IMR-90 (cell line): ENCODE data around the gene PCDHA1. TPM values are rescaled to one million over a fixed set of nuclear protein-coding genes. Genes with fewer than 3 reads are reported as not detected.

Experiments used
- ATAC-seq: fragments of 200-7000 bp; cut with Tn5 transposase; 2 replicates; pipeline ENCODE4 v1.9.1; 2020; ENCODE audit warnings: low read depth, mild to moderate bottlenecking, moderate library complexity
- BruUV-seq: library from RNA; stranded (reverse); fragments of 400-500 nt; replicated peaks from 2 replicates; lab custom pipeline; 2021; lab: Mats Ljungman, UMichigan
- CTCF ChIA-PET: fragments of 300-600 bp; formaldehyde crosslinking; extraction: SDS; loops from one replicate; lab custom pipeline; 2021; ENCODE audit warnings: antibody characterized with exemption; lab: Yijun Ruan, JAX
- POLR2A ChIA-PET: fragments of 300-600 bp; sonication (Branson Sonifier 250); formaldehyde crosslinking; loops from one replicate; lab custom pipeline; 2022; ENCODE audit warnings: antibody characterized with exemption; ENCODE audit not compliant: unreplicated experiment; lab: Charles Lee
- DNase-seq: peaks from one replicate; pipeline ENCODE4 v3.0.0; 2013
- H2AFZ ChIP-seq: replicated peaks from 2 replicates; pipeline ENCODE3; 2013; ENCODE audit warnings: low read length, mild to moderate bottlenecking; ENCODE audit not compliant: poor library complexity
- H2AK5ac ChIP-seq: 2 replicates; pipeline ENCODE4 v1.6.1; 2013; ENCODE audit warnings: low read depth, low read length, inconsistent platforms
- H2AK9ac ChIP-seq: replicated peaks from 2 replicates; pipeline ENCODE3; 2013; ENCODE audit warnings: mild to moderate bottlenecking, low read depth, low read length, moderate library complexity; ENCODE audit not compliant: poor library complexity
- H2BK120ac ChIP-seq: 2 replicates; pipeline ENCODE4 v1.6.1; 2013; ENCODE audit warnings: low read depth, low read length, inconsistent platforms
- H2BK15ac ChIP-seq: 3 replicates; pipeline ENCODE4 v1.6.1; 2013; ENCODE audit warnings: low read depth, low read length, inconsistent platforms
- H2BK20ac ChIP-seq: 2 replicates; pipeline ENCODE4 v1.6.1; 2013; ENCODE audit warnings: low read depth, mild to moderate bottlenecking, inconsistent platforms, low read length, moderate library complexity
- H2BK5ac ChIP-seq: 2 replicates; pipeline ENCODE4 v1.6.1; 2013; ENCODE audit warnings: mild to moderate bottlenecking, low read depth, low read length, inconsistent platforms; ENCODE audit not compliant: poor library complexity, severe bottlenecking
- H3K14ac ChIP-seq: replicated peaks from 2 replicates; pipeline ENCODE4 v1.6.1; 2013; ENCODE audit warnings: low read depth, low read length, inconsistent platforms
- H3K18ac ChIP-seq: 2 replicates; pipeline ENCODE4 v1.6.1; 2013; ENCODE audit warnings: low read depth, low read length, control low read depth
- H3K23ac ChIP-seq: 2 replicates; pipeline ENCODE4 v1.6.1; 2013; ENCODE audit warnings: low read depth, low read length, inconsistent platforms
- H3K27ac ChIP-seq: 2 replicates; pipeline ENCODE4 v1.5.1; 2013; ENCODE audit warnings: mild to moderate bottlenecking, control low read depth, low read length; ENCODE audit not compliant: insufficient read depth
- H3K27me3 ChIP-seq: 2 replicates; pipeline ENCODE4 v1.6.1; 2013; ENCODE audit warnings: low read length; ENCODE audit not compliant: control insufficient read depth, insufficient read depth
- H3K36me3 ChIP-seq: 2 replicates; pipeline ENCODE4 v1.6.1; 2013; ENCODE audit warnings: low read length, mixed read lengths; ENCODE audit not compliant: control insufficient read depth, insufficient read depth
- H3K4ac ChIP-seq: 2 replicates; pipeline ENCODE4 v1.6.1; 2013; ENCODE audit warnings: low read depth, low read length, inconsistent platforms
- H3K4me1 ChIP-seq: 2 replicates; pipeline ENCODE4 v1.6.1; 2013; ENCODE audit warnings: low read length, mixed read lengths; ENCODE audit not compliant: control insufficient read depth, insufficient read depth
- H3K4me2 ChIP-seq: 2 replicates; pipeline ENCODE4 v1.6.1; 2013; ENCODE audit warnings: low read depth, mild to moderate bottlenecking, control low read depth, low read length, moderate library complexity
- H3K4me3 ChIP-seq: 2 replicates; pipeline ENCODE4 v1.5.1; 2013; ENCODE audit warnings: low read depth, mild to moderate bottlenecking, control low read depth, low read length, moderate library complexity; ENCODE audit not compliant: insufficient read depth
- H3K56ac ChIP-seq: 2 replicates; pipeline ENCODE4 v1.6.1; 2013; ENCODE audit warnings: low read length, inconsistent platforms; ENCODE audit not compliant: insufficient read depth; ENCODE audit errors: extremely low read depth
- H3K79me1 ChIP-seq, 2 experiments: 2 replicates each; pipeline ENCODE4 v1.6.1; 2013; ENCODE audit warnings: low read length in 2 of 2, inconsistent platforms in 1 of 2, low read depth in 1 of 2
- H3K9ac ChIP-seq: 2 replicates; pipeline ENCODE4 v1.6.1; 2013; ENCODE audit warnings: low read depth, low read length, control low read depth
- H3K9me1 ChIP-seq: 2 replicates; pipeline ENCODE4 v1.6.1; 2013; ENCODE audit warnings: low read length, inconsistent platforms; ENCODE audit not compliant: insufficient read depth
- H3K9me3 ChIP-seq: 2 replicates; pipeline ENCODE4 v1.6.1; 2013; ENCODE audit warnings: low read length; ENCODE audit not compliant: control insufficient read depth, insufficient read depth
- H4K20me1 ChIP-seq: 2 replicates; pipeline ENCODE4 v1.6.1; 2013; ENCODE audit warnings: low read length, inconsistent platforms; ENCODE audit not compliant: insufficient read depth
- H4K5ac ChIP-seq: 2 replicates; pipeline ENCODE4 v1.6.1; 2013; ENCODE audit warnings: mild to moderate bottlenecking, low read depth, low read length, control low read depth
- H4K8ac ChIP-seq, 2 experiments: 2 replicates each; pipeline ENCODE4 v1.6.1; 2013; ENCODE audit warnings: low read depth in 2 of 2, low read length in 2 of 2, control low read depth in 1 of 2, inconsistent platforms in 1 of 2
- H4K91ac ChIP-seq: 2 replicates; pipeline ENCODE4 v1.6.1; 2013; ENCODE audit warnings: low read depth, low read length, inconsistent platforms; ENCODE audit not compliant: insufficient read depth
- CEBPB ChIP-seq: IDR thresholded peaks from 2 replicates; pipeline ENCODE4 v1.6.1; 2012; ENCODE audit warnings: low read depth, low read length, improper control_type of control experiment
- MAFK ChIP-seq: IDR thresholded peaks from 2 replicates; pipeline ENCODE4 v1.6.1; 2012; ENCODE audit warnings: low read depth, low read length, improper control_type of control experiment
- WGBS, 2 experiments: methylation state at CpG; one replicate each; pipeline versions ENCODE4 v1.1.5 to v1.1.7; 2013; ENCODE audit warnings: missing lambda C conversion rate in 2 of 2; ENCODE audit not compliant: insufficient read length in 1 of 2; ENCODE audit errors: extremely low coverage in 2 of 2; 5-methylcytosine and 5-hydroxymethylcytosine counted together
- dilution Hi-C: fragments of 300-500 bp; cut with HindIII; formaldehyde crosslinking; loops from one replicate; pipeline ENCODE4 v1.14.3; 2018; ENCODE audit warnings: low sequenced_read_pairs; ENCODE audit not compliant: unreplicated experiment
- in situ Hi-C: fragments of 300-500 bp; cut with MboI; formaldehyde crosslinking; loops from 3 replicates; pipeline ENCODE4 v1.14.3; 2019; ENCODE audit warnings: low sequenced_read_pairs, inconsistent platforms, mixed read lengths
- intact Hi-C: fragments of 100-400 bp; cut with micrococcal nuclease; formaldehyde crosslinking; loops from 2 replicates; pipeline ENCODE4 v1.10.0; 2022
- polyA plus RNA-seq, 3 experiments: library from polyadenylated mRNA; depleted of rRNA; stranded (reverse); fragments of >200 nt; gene quantifications; 2 replicates each; pipeline ENCODE4 v1.2.3, GENCODE V29; 2012; ENCODE audit warnings: low replicate concordance in 1 of 3
- total RNA-seq: library from RNA; depleted of rRNA; stranded (reverse); fragments of >200 nt; gene quantifications from 2 replicates; pipeline ENCODE4 v1.2.3, GENCODE V29; 2012

PCDHA1 gene
- total and polyA plus RNA-seq, 2 of the 4 experiments (the other 2 are of a cell fraction), result under 0.01 to 0.05 TPM

DNA sequence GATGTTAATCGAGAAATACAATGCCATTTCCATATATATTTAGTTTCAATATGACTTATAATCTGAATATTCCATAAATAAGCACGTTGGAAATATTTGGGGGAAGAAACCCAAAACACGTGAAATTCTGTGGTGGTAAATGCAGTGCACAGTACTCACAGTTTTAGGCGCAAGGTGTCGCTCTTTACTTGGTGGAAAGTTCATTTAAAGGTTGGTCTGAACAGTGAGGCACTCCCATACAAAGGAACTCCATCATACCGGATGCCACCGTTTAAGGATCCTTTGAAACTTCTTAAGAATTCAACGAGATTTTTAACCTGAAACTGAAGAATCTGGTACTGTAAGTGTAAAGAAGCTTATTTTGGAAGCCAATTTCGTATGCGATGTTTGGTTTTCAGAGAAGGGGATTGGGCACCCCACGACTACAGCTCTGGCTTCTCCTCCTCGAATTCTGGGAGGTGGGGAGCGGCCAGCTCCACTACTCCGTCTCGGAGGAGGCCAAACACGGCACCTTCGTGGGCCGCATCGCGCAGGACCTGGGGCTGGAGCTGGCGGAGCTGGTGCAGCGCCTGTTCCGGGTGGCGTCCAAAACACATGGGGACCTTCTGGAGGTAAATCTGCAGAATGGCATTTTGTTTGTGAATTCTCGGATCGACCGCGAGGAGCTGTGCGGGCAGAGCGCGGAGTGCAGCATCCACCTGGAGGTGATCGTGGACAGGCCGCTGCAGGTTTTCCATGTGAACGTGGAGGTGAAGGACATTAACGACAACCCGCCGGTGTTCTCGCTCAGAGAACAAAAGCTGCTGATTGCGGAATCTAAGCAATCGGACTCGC is 83.0 kb downstream of the PCDHA1 start, which contains the start of gene PCDHA11:
PCDHA11 (plus strand) TSS at position 237 of the 834 bp plus-strand sequence; CDS start at position 384, 147 bp downstream.
- Histone ChIP-seq H2BK15ac (no peak within 1 kb of the TSS), H3K4me3 (no peak within 1 kb of the TSS), H3K4me2 (no peak within 1 kb of the TSS), H2AFZ (no peak within 1 kb of the TSS), H3K27me3 (no peaks in the 10 kb centered on the region), H3K18ac (no peak within 1 kb of the TSS), H3K79me1 (no peaks in the 10 kb centered on the region), H2AK9ac (no peak within 1 kb of the TSS), H2BK20ac (no peak within 1 kb of the TSS), H2BK5ac (no peak within 1 kb of the TSS), H3K4ac (no peak within 1 kb of the TSS), H3K36me3 (no peaks in the 10 kb centered on the region), H4K91ac (no peak within 1 kb of the TSS), H3K9ac (no peak within 1 kb of the TSS), H2BK120ac (no peak within 1 kb of the TSS), H4K5ac (no peak within 1 kb of the TSS), H3K4me1 (no peaks in the 10 kb centered on the region), H4K8ac (no peak within 1 kb of the TSS), H4K20me1 (no peaks in the 10 kb centered on the region), H3K9me3 (peaks cover 18% of the 10 kb centered on the region), H3K9me1 (no peaks in the 10 kb centered on the region), H3K56ac (no peak within 1 kb of the TSS), H3K27ac (no peak within 1 kb of the TSS), H3K14ac (no peak within 1 kb of the TSS), H2AK5ac (no peak within 1 kb of the TSS), H3K23ac (no peak within 1 kb of the TSS)
- intact Hi-C loops, result no loop called here
- in situ Hi-C loops, result no loop called here
- WGBS, 2 experiments, result 10% methylated on average over 15 of the region's 41 CpGs; no CpG with 5 or more reads in 1 of the 2 experiments
- dilution Hi-C loops, result no loop called here
- no TSS peak for BruUV-seq
- DNase-seq (no peak), ATAC-seq (no peak)
- ChIA-PET POLR2A (no interaction called here), CTCF (no interaction called here)
- TF ChIP-seq CEBPB (no peak), MAFK (no peak)
